GM12864 (cell line): Measurements from ENCODE around the gene FOS.
"Not testable (repeated sequence)": the region's sequence is repeated elsewhere in the genome, so short reads cannot be mapped to it uniquely, and the experiment has no call there.

Experiments
- DNase-seq: peaks from one replicate; pipeline ENCODE4 v3.0.0-alpha.2; 2011; ENCODE audit warnings: low read depth
- H3K4me3 ChIP-seq: 2 replicates; pipeline ENCODE4 v1.5.1; 2011; ENCODE audit warnings: mild to moderate bottlenecking, low read depth, low read length, control low read depth
- TF ChIP-seq, protein P1 (sequence below): IDR thresholded peaks from 2 replicates; pipeline ENCODE4 v1.5.1; 2011; ENCODE audit warnings: low read depth, mild to moderate bottlenecking, moderate library complexity, low read length, control low read depth, inconsistent platforms; ENCODE audit errors: missing control alignments

The FOS gene

DNA sequence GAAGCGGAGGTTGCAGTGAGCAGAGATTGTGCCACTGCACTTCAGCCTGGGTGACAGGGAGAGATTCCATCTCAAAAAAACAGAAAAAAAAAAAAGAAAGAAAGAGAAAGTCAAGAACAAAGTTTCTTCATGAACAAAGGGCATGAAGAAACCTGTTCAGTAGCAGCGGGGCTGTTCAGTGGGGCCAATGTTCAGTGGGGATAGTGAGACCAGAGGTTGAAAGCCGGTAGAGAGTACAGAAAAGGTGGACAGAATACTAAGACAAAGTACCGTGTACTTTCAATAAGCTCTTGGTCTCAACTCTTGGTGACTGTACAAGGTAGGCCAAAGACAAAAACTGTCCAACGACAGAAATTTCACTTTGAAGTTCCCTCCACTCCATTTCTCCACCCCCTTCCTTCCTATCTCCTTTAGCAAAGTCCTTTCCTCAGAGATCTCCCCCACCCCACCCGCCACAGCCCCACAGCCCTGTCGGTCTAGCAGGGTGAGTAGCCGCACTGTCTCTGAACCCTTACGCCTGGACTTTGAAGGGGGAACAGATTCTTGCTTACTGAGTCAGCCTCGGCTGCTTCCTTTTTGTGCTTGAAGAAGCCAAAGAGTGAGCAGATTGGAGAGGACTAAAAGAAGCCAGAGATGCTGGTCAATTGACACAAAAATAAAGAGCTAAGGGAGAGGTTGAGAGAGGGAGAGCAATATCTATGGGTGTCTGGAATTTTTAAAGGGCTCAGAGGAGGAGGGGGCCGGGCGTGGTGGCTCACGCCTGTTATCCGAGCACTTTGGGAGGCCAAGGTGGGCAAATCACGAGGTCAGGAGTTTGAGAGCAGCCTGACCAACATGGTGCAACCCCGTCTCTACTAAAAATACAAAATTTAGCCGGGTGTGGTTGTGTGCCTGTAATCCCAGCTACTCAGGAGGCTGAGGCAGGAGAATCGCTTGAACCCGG, 44.2 kb upstream of the FOS start:
- no peak overlapping the region for H3K4me3 ChIP-seq
- DNase-seq, result no peak
- TF ChIP-seq, protein P1, sequence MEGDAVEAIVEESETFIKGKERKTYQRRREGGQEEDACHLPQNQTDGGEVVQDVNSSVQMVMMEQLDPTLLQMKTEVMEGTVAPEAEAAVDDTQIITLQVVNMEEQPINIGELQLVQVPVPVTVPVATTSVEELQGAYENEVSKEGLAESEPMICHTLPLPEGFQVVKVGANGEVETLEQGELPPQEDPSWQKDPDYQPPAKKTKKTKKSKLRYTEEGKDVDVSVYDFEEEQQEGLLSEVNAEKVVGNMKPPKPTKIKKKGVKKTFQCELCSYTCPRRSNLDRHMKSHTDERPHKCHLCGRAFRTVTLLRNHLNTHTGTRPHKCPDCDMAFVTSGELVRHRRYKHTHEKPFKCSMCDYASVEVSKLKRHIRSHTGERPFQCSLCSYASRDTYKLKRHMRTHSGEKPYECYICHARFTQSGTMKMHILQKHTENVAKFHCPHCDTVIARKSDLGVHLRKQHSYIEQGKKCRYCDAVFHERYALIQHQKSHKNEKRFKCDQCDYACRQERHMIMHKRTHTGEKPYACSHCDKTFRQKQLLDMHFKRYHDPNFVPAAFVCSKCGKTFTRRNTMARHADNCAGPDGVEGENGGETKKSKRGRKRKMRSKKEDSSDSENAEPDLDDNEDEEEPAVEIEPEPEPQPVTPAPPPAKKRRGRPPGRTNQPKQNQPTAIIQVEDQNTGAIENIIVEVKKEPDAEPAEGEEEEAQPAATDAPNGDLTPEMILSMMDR, result no peak

DNA sequence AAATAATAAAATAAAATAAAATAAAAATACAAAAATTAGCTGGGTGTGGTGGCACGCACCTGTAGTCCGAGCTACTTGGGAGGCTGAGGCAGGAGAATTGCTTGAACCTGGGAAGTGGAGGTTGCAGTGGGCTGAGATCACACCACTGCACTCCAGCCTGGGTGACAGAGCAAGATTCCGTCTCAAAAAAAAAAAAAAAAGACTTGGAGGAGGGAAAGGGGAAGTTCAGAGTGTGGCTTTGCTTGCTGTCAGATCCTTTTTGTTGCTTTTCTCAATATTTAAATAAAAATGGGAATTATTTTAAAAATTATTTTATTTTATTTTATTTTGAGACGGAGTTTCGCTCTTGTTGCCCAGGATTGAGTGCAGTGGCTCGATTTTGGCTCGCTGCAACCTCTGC, 43.4 kb upstream of the FOS start:
- not testable (repeated sequence) for H3K4me3 ChIP-seq, DNase-seq

DNA sequence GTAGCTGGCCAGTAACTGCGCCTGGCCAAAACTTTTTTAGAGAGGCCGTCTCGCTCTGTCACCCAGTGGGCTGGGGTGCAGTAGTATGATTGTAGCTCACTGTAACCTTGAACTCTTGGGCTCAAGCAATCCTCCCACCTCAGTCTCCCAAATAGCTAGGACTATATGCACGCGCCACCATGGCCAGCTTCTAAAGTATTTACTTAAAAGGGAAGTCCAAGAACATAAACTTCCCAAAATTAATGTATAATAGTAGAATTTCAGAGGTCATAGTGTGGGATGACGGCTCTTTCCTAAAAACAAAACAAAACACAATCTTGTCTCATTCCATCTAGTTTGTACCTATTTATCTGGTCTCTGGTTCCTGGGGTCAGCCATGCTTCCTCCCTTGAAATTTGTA, 42.2 kb upstream of the FOS start:
- DNase-seq, result no peak
- no peak overlapping the region for H3K4me3 ChIP-seq
- TF ChIP-seq, protein P1, result no peak

DNA sequence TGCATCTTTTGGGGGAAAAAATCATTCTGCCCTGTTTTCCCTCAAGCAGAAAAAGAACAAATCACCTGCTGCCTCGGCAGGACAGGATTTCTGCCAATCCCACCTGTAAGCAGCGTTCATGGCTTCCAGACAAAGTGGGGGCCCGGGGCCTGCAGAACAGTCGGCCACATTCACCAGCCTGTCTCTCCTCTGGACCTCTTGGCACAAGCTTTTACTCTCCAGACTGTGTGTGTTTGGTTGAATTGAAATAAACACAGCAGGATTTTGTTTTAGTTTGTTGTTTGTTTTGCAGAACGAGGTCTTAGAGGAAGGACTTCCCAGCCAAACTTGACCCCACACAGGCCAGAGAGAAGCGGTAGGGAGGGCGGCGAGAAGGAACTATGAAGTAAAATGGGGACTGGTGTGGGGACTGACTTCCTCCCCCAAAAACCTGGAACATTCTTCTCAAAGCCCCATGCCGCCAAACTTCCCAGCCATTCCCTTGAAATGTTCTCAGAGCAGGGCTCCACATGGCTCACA, 41.7 kb upstream of the FOS start:
- no peak overlapping the region for H3K4me3 ChIP-seq
- TF ChIP-seq, protein P1, result no peak
- no peak for DNase-seq

DNA sequence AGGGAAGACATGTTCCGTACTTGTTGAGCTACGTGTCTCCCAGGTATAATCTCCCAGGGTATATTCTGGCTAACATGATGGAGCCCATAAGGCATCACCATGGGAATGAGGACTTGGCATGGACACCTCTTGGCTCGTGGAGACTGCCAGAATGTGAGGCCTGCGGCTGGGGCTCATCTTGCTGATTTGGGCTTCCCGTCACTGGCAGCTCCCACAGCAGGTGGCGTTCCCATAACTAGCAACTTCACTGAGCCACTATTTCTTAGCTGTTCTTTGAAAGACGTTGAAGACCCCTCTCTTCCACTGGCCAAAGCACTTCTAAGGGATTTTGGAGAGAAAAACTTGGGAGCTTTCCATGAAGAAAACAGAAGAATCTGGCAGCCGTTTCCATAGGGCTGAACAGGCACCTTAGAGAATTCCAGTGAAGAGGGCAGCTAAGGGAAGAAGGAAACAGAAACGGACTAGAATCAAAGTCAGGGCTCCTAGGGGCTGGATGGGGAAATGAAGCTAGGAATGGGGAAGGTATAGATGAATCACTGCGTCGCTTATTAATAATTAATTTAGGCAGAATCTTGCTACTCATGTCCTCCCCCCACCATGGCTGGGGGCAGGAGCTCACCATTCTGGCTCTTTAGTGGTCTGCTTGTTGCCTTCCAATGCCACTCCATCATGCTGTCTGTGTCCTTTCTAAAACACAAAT, 39.7 kb upstream of the FOS start:
- H3K4me3 ChIP-seq, result no peak overlapping the region
- DNase-seq, result no peak
- TF ChIP-seq, protein P1, result no peak

DNA sequence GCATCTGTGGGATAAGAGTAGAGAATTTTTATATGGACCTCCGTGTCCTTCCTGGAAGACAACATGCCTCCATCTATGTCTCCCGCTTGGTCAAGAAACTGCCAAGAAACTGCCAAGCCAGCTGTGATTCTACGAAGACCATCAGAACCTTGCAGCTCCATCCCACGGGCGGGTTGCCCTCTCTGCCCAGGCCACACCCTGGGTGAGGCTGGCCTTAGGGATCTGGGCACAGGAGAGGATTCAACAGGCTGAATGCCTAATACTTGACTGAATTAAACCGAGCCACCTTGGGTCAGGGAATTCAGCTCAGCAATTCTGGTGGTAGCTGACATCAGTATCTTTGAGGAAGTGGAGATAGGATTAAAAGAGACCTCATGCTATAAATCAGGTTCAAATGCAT, 37.8 kb upstream of the FOS start:
- TF ChIP-seq, protein P1, result no peak
- DNase-seq, result no peak
- no peak overlapping the region for H3K4me3 ChIP-seq

DNA sequence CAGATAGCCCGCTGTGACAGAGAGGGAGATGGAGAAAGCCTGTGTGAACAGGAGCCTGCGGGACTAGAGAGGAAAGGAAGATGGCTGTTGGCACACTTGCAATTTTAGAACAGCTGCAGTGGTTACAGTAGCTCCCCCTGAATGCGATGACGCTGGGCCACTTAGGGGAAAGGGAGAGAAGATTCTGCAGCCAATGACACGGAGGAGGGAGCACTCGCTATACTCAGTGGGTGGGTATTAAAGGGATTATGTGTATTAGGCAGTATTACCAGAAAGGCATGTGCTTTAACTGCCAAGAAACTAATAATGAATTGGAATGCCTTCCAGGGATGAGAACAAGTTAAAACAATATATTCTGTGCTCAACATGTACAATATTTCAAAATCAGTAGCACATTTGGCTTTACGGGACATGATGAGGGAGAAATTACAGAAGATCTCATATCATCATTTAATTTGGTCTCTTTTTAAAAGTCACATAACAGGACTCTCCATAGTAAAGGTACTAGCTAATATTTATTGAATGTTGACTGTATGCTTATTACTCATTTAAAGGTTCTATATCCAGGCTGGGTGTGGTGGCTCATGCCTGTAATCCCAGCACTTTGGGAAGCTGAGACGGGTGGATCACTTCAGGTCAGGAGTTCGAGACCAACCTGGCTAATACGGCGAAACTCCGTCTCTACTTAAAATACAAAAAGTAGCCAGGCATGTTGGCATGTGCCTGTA, 35.9 kb upstream of the FOS start:
- H3K4me3 ChIP-seq, result no peak overlapping the region
- DNase-seq, result no peak
- TF ChIP-seq, protein P1, result no peak
